NCI-H2107 (cell line): ENCODE data around the gene OR4M2.
"Not testable (repeated sequence)": the region's sequence is repeated elsewhere in the genome, so short reads cannot be mapped to it uniquely, and the experiment has no call there.

Experiments
- DNase-seq: peaks from one replicate; lab custom pipeline; 2025; lab: John Stamatoyannopoulos, UW

The OR4M2 gene, protein sequence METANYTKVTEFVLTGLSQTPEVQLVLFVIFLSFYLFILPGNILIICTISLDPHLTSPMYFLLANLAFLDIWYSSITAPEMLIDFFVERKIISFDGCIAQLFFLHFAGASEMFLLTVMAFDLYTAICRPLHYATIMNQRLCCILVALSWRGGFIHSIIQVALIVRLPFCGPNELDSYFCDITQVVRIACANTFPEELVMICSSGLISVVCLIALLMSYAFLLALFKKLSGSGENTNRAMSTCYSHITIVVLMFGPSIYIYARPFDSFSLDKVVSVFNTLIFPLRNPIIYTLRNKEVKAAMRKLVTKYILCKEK

DNA sequence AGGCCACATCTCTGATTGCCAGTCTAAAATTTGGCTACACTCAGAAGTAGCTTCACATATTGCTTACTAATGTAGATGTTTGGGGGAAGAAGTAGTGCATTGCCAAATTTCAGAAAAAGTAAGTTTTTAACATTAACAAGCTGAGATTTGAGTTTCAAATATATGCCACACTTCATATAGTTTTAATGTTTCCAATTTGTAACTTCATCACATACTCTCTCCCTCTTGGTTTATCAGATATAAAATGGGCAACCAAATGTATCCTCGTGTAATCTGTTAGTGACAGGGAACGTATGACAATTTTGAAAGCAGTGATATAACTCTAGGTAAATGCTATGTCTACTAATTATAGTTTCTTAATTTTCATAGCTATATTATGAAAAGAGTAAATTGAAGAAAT is at the start of gene OR4M2:
TSS of gene OR4M2 (plus strand) at position 301 of the 400 bp plus-strand sequence. CDS start at position 399, 98 bp downstream.
- not testable (repeated sequence) for DNase-seq

DNA sequence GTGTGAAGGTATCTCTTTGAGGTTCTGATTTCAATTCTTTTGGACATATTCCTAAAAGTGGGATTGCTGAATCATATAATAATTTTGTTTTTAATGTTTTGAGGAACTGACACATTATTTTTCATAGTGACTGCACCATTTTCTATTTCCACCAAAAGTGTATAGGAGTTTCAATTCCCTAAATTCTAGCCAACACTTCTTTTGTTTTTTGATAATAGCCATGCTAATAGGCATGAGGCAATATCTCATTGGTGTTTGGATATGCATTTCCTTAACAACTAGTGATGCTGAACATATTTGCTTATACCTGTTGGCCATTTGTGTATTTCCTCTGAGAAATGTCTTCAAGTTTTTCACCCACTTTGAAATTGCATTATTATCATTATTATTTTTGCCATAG is 11.1 kb upstream of the OR4M2 start:
- DNase-seq, result not testable (repeated sequence)

DNA sequence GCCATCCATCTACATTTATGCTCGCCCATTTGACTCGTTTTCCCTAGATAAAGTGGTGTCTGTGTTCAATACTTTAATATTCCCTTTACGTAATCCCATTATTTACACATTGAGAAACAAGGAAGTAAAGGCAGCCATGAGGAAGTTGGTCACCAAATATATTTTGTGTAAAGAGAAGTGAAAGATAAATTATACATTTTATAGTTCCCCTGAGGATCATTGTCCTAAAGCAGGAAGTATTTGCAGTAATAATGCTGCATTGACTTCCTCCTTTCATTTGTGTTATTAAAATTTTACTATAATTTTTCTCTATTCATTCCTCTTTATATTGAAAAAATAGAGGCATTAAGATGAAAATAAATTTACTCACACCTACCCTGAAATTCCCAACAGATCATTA is 1.1 kb downstream of the OR4M2 start:
- DNase-seq, result not testable (repeated sequence)

DNA sequence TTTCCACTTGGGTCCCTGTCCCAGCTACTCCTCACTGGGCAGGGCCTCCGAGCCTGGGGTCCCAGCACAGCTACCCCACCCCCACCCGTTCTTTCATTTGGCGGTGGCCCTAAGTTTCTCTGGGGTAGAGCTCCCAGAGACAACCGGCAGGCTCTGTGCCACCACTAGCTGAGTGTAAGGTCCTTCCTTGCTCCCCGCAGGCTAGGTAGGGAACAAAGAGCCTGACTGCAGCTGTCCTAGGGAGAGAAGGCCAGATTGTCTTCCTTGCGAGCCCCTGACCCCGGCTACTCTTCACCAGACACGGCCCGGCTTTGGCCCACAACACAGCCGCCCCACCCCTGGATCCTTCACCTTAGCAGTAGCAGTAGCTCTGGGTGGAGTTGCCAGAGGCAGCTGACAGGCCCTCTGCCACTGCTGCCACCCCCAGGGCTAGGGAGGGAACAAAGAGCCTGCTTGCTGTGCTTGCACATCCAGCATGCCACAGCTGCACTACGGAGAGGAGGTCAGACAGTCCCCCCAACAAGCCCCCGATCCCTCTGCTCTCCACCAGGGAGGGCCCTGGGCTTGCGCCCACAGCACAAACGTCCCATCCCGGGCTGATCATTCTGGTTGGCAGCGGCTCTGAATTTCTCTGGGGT is 18.4 kb downstream of the OR4M2 start:
- DNase-seq, result not testable (repeated sequence)

DNA sequence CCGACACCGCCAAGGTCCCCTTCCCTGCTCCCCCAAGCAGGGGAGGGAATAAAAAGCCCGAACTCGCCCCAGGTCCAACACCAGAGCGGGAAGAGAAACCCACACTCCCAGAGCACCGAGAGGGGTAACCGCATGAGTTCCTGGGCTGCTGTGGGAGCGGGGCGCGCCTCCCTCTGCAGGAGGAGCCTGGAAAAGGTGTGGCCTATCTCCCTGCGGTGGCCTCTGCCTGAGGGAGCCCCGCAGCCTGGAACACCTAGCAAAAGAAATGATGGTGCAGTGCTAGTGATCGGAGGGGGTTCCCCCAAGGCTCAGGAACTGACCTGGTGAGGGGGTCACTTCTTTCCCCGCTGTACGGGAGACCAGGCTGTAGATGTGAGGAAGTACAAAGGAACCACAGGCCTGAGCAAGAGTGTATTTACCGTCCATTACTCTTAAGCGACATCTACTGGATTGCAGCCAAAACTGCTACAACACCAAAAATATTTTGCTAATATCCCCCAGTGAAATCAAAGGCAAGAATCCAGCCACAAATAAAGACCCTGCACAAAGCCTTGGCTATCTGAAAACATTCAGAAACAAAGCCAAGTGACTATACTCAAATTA is 19.1 kb downstream of the OR4M2 start:
- not testable (repeated sequence) for DNase-seq

DNA sequence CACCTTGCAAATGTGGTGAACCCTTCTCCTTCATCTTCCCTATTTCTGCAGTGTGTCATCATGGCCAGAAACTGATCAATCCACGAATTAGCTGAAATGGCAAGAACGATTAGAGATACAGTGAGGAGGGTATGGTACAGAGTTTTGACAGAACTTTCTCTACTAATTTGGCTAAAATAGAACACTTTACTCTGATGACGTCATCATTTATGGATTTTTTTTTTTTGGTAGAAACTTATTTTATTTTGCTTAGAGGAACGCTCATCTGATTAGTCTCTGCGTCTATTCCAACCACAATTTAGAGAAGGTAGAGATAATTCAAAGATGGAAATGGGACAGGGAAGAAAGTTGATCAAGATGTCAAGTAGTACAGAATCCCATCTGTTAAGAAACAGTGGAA is 41.7 kb downstream of the OR4M2 start:
- DNase-seq, result not testable (repeated sequence)
